Measurements from ENCODE around the gene MRPL51. TPM values are rescaled to one million over a fixed set of nuclear protein-coding genes. Genes with fewer than 3 reads are reported as not detected.

The MRPL51 gene
- total and polyA plus RNA-seq, 9 of the 15 experiments (the other 6 are each of a cell fraction or from before 2014, with no cell fraction given): 127 to 727 (median 208) TPM

DNA sequence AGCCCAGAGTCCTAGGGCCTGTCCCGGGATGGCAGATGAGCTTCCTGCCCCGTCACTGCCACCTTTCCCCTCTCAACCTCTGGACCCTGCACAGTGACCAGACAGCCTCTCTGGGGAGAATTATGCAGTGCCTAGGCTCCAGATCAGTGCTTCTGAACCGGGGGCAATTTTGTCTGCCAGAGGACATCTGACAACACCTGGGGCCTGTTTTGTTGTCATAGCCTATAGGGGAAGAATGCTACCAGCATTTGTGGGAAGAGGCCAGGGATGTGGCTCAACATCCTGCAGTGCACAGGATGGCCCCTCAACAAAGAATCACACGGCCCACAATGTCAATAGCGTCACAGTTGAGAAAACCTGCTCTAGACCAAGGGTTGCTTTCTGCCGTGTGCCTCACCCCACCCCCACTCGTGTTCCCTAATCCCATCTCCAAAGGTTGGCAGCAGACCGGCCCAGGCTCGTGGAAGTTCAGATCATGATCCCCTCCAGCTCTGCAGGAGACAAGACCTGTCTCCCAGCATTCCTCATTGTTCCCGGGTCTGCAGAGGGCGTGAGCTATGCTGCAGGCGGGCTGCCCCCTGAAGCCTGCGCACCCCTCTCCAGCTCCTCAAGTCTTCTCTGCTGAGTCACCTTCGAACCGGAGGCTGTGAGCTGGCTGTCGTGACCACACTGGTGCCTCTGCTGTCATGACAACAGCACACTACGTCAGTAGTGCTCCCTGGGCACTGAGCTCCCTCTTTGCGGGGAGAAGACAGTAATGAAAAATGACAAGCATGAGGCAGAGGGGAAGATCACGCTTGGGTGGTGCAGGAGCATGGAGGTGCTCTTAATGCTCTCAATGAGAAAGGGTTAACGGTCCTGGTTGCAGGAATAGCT is 39.2 kb upstream of the MRPL51 start (continued):
- TF ChIP-seq C11orf30 (IDR thresholded peaks at IDR 0.05; ENCODE audit: low read depth) (peak; percentile 96), ZNF764 (CRISPR knock-in tag; IDR thresholded peaks at IDR 0.05; ENCODE audit: low read depth) (no peak), FOXK2 (conservative IDR thresholded peaks at IDR 0.05 in 1 of 2, IDR thresholded peaks at IDR 0.05 in 1 of 2; ENCODE audit: low read depth in 2 of 2) (peak in 1 of 2 experiments; percentile 26; a peak in 1 of 4 replicates), ARID1B (IDR thresholded peaks at IDR 0.05) (peak; percentile 60), MEIS2 (IDR thresholded peaks at IDR 0.05; ENCODE audit: partially characterized antibody) (peak; percentile 76), JUND (IDR thresholded peaks at IDR 0.05; ENCODE audit: borderline replicate concordance, low read depth, low read length) (peak; percentile 53), JUND (tag; IDR thresholded peaks at IDR 0.05; ENCODE audit: borderline replicate concordance, low read depth, low read length) (peak; percentile 61; the same call in 2 of the 3 replicates), POLR2B (IDR thresholded peaks at IDR 0.05; ENCODE audit: low read depth, partially characterized antibody) (peak; percentile 47), ZNF316 (IDR thresholded peaks at IDR 0.05) (peak; percentile 94), CCNT2 (IDR thresholded peaks at IDR 0.05; ENCODE audit: borderline replicate concordance, extremely low read depth, insufficient read length, low read depth, low read length) (peak; percentile 49), HMGN3 (IDR thresholded peaks at IDR 0.05; ENCODE audit: borderline replicate concordance, extremely low read depth, insufficient read length, low read depth, low read length) (peak; percentile 40), POLR2A (conservative IDR thresholded peaks at IDR 0.05) (peak; percentile 60), MAFK (IDR thresholded peaks at IDR 0.05; ENCODE audit: low read length) (peak; percentile 80), RNF2 (IDR thresholded peaks at IDR 0.05) (0 out of 2 replicates have a peak, but pooled peaks have one; percentile 13), ZNF778 (CRISPR knock-in tag; IDR thresholded peaks at IDR 0.05) (no peak), RFX1 (IDR thresholded peaks at IDR 0.05) (peak; percentile 96), DMBX1 (CRISPR knock-in tag; IDR thresholded peaks at IDR 0.05; ENCODE audit: borderline replicate concordance) (0 out of 2 replicates have a peak, but pooled peaks have one; percentile 16), HLTF (IDR thresholded peaks at IDR 0.05) (no peak), ATF1 (CRISPR knock-in tag; IDR thresholded peaks at IDR 0.05) (no peak), ATF1 (tag; IDR thresholded peaks at IDR 0.05) (peak; percentile 86), PRPF4 (IDR thresholded peaks at IDR 0.05; ENCODE audit: insufficient read depth, low read depth, low read length, poor library complexity, severe bottlenecking) (no peak), ETV1 (tag; conservative IDR thresholded peaks at IDR 0.05; ENCODE audit: low read depth) (no peak), MTA1 (IDR thresholded peaks at IDR 0.05; ENCODE audit: borderline replicate concordance) (0 out of 2 replicates have a peak, but pooled peaks have one; percentile 24), MBD2 (IDR thresholded peaks at IDR 0.05; ENCODE audit: borderline replicate concordance, low read depth) (peak; percentile 33; the same call in 1 of the 2 replicates)
- TF ChIP-seq, protein P1, sequence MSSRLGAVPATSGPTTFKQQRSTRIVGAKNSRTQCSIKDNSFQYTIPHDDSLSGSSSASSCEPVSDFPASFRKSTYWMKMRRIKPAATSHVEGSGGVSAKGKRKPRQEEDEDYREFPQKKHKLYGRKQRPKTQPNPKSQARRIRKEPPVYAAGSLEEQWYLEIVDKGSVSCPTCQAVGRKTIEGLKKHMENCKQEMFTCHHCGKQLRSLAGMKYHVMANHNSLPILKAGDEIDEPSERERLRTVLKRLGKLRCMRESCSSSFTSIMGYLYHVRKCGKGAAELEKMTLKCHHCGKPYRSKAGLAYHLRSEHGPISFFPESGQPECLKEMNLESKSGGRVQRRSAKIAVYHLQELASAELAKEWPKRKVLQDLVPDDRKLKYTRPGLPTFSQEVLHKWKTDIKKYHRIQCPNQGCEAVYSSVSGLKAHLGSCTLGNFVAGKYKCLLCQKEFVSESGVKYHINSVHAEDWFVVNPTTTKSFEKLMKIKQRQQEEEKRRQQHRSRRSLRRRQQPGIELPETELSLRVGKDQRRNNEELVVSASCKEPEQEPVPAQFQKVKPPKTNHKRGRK (tag; IDR thresholded peaks at IDR 0.05): no peak
- TF ChIP-seq, protein P2, sequence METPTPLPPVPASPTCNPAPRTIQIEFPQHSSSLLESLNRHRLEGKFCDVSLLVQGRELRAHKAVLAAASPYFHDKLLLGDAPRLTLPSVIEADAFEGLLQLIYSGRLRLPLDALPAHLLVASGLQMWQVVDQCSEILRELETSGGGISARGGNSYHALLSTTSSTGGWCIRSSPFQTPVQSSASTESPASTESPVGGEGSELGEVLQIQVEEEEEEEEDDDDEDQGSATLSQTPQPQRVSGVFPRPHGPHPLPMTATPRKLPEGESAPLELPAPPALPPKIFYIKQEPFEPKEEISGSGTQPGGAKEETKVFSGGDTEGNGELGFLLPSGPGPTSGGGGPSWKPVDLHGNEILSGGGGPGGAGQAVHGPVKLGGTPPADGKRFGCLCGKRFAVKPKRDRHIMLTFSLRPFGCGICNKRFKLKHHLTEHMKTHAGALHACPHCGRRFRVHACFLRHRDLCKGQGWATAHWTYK (CRISPR knock-in tag; IDR thresholded peaks at IDR 0.05): no peak
- TF ChIP-seq, protein P3, sequence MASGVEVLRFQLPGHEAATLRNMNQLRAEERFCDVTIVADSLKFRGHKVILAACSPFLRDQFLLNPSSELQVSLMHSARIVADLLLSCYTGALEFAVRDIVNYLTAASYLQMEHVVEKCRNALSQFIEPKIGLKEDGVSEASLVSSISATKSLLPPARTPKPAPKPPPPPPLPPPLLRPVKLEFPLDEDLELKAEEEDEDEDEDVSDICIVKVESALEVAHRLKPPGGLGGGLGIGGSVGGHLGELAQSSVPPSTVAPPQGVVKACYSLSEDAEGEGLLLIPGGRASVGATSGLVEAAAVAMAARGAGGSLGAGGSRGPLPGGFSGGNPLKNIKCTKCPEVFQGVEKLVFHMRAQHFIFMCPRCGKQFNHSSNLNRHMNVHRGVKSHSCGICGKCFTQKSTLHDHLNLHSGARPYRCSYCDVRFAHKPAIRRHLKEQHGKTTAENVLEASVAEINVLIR (CRISPR knock-in tag; IDR thresholded peaks at IDR 0.05): no peak
